Nephron progenitor cell (in vitro differentiated cells): ENCODE data around the gene POLR3A.

Experiments used
- DNase-seq: peaks from one replicate; pipeline ENCODE4 v3.0.0; 2021
- H3K27ac Mint-ChIP-seq: 2 replicates; pipeline ENCODE4 v1.8.0; 2021; ENCODE audit warnings: mild to moderate bottlenecking, moderate library complexity, mixed read lengths
- H3K27me3 Mint-ChIP-seq: 2 replicates; pipeline ENCODE4 v1.8.0; 2021; ENCODE audit warnings: mild to moderate bottlenecking, low read depth, mixed read lengths; ENCODE audit not compliant: poor library complexity
- H3K36me3 Mint-ChIP-seq: 2 replicates; pipeline ENCODE4 v1.8.0; 2021; ENCODE audit warnings: low read depth, mixed read lengths
- H3K4me1 Mint-ChIP-seq: 2 replicates; pipeline ENCODE4 v1.8.0; 2021; ENCODE audit warnings: mixed read lengths
- H3K4me3 Mint-ChIP-seq: 2 replicates; pipeline ENCODE4 v1.8.0; 2021; ENCODE audit warnings: mild to moderate bottlenecking, moderate library complexity, mixed read lengths
- H3K9me3 Mint-ChIP-seq: 2 replicates; pipeline ENCODE4 v1.8.0; 2021; ENCODE audit warnings: mild to moderate bottlenecking, moderate library complexity, mixed read lengths
- TF ChIP-seq, protein P1 (sequence below): fragments of 200-600 bp; sonication (generic); IDR thresholded peaks from 2 replicates; pipeline ENCODE4 v1.5.0; 2021; ENCODE audit warnings: antibody characterized with exemption

Gene POLR3A

DNA sequence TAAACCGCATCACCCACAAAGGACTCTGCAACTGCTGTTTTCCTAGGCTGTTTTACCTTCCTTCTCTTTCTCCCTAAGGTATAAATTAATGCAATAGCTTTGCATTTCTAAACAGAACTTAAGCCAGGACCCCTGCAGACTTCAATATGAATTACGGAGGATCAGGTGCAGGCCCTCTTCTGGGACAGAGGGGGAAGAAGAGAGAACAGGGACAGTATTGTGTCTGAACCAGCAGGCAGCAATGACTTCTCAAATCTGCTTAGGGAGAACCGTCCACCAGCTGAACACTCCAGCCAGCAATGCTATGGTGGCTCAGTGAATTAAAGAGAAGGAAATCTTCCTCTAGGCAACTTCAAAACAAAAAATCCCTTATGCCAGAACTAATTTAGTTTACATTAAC is 35.7 kb downstream of the POLR3A start:
- no peaks in the 10 kb centered on the region for H3K27me3 Mint-ChIP-seq
- TF ChIP-seq, protein P1, sequence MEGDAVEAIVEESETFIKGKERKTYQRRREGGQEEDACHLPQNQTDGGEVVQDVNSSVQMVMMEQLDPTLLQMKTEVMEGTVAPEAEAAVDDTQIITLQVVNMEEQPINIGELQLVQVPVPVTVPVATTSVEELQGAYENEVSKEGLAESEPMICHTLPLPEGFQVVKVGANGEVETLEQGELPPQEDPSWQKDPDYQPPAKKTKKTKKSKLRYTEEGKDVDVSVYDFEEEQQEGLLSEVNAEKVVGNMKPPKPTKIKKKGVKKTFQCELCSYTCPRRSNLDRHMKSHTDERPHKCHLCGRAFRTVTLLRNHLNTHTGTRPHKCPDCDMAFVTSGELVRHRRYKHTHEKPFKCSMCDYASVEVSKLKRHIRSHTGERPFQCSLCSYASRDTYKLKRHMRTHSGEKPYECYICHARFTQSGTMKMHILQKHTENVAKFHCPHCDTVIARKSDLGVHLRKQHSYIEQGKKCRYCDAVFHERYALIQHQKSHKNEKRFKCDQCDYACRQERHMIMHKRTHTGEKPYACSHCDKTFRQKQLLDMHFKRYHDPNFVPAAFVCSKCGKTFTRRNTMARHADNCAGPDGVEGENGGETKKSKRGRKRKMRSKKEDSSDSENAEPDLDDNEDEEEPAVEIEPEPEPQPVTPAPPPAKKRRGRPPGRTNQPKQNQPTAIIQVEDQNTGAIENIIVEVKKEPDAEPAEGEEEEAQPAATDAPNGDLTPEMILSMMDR, result no peak
- DNase-seq, result no peak
- no peaks in the 10 kb centered on the region for H3K9me3 Mint-ChIP-seq
- H3K36me3 Mint-ChIP-seq, result peaks cover 84% of the 10 kb centered on the region
- H3K4me1 Mint-ChIP-seq, result no peaks in the 10 kb centered on the region
- no peak overlapping the region for H3K27ac Mint-ChIP-seq
- no peak overlapping the region for H3K4me3 Mint-ChIP-seq

DNA sequence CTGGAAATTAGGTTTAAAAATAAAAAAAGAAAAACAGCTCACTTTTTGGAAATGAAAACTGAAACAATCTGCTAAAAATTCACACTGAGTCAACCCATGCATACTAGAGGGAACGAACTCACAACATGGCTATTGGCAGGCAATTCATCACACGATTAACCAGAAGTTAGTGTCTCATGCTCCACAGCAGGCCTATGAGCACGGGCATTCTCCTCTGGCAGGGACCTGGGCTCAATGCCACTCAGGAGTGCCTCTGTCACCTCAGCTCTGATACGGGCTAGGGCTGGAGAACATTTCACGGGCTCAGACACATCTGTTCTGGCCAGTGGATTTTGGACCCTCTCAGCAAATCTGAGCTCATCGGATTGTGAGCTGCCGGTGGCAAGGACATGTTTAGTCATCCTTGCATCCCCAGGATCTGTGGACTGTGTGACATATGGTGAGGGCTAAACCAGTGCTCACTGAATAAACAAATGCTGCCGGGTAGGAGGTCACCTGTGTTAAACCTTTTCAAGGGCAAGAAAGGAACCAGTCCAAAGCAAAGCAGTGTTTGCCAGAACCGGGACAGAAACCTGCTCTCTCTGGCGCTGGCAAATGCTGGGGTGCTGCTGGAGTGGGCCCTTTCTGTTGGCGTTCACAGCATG is 40.1 kb downstream of the POLR3A start:
- H3K27ac Mint-ChIP-seq, result no peak overlapping the region

DNA sequence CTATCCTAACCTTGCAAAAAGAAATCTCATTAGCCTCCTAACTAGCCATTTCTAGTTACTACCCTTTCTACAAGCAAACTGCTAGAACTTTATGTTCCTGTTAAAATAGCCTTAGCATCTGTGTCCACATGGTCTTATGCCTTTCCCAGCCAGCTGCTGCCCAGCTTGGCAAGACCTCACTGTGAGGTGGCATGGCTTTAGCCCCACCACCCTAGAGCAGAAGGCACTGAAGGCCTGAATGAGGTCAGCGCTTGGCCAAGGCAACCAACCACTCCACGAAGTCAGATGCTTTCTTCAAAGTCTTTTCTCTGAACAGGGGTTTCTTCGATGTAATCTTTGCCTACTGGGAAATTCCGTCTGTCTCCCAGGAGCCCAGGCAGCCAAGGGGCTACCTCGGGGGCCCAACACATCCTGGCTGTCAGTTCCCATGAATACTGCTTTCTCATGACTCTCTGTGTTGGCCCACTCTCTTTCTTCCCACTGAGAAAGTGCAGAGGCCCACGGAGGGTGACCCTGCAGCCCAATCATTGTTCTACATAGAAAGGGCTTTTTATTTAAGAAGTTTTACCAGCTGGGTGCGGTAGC is 41.6 kb downstream of the POLR3A start:
- DNase-seq, result no peak
- TF ChIP-seq, protein P1, result no peak
- H3K27ac Mint-ChIP-seq, result no peak overlapping the region
- no peak overlapping the region for H3K4me3 Mint-ChIP-seq
- peaks cover 2% of the 10 kb centered on the region for H3K27me3 Mint-ChIP-seq
- H3K9me3 Mint-ChIP-seq, result no peaks in the 10 kb centered on the region
- no peaks in the 10 kb centered on the region for H3K4me1 Mint-ChIP-seq
- peaks cover 78% of the 10 kb centered on the region for H3K36me3 Mint-ChIP-seq

More for the DNA sequence above, 40.1 kb downstream of the POLR3A start:
- Mint-ChIP-seq H3K4me3 (no peak overlapping the region), H3K9me3 (no peaks in the 10 kb centered on the region), H3K36me3 (peaks cover 79% of the 10 kb centered on the region), H3K4me1 (no peaks in the 10 kb centered on the region), H3K27me3 (peaks cover 2% of the 10 kb centered on the region)
- DNase-seq, result no peak
- TF ChIP-seq, protein P1, result no peak

DNA sequence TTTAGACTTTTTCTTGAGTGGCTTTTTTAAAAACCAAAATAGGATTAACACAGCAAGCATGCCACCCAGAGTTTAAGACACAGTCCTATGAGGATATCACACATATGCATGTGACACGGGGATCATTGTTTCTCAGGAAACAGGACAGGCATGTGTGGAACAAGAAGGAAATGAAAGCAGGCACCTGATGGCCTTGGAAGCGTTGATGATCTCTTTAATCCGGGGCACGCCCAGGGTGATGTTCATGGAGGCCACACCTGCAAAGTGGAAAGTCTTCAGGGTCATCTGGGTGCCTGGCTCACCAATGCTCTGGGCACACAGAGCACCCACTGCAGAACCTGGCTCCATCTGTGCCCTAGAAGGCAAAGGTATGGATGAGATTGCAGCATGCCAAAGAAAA is 44.3 kb downstream of the POLR3A start:
- peaks cover 80% of the 10 kb centered on the region for H3K36me3 Mint-ChIP-seq
- no peak overlapping the region for H3K4me3 Mint-ChIP-seq
- H3K27ac Mint-ChIP-seq, result no peak overlapping the region
- no peak for DNase-seq
- TF ChIP-seq, protein P1, result no peak
- no peaks in the 10 kb centered on the region for H3K4me1 Mint-ChIP-seq
- H3K9me3 Mint-ChIP-seq, result no peaks in the 10 kb centered on the region
- H3K27me3 Mint-ChIP-seq, result peaks cover 2% of the 10 kb centered on the region

DNA sequence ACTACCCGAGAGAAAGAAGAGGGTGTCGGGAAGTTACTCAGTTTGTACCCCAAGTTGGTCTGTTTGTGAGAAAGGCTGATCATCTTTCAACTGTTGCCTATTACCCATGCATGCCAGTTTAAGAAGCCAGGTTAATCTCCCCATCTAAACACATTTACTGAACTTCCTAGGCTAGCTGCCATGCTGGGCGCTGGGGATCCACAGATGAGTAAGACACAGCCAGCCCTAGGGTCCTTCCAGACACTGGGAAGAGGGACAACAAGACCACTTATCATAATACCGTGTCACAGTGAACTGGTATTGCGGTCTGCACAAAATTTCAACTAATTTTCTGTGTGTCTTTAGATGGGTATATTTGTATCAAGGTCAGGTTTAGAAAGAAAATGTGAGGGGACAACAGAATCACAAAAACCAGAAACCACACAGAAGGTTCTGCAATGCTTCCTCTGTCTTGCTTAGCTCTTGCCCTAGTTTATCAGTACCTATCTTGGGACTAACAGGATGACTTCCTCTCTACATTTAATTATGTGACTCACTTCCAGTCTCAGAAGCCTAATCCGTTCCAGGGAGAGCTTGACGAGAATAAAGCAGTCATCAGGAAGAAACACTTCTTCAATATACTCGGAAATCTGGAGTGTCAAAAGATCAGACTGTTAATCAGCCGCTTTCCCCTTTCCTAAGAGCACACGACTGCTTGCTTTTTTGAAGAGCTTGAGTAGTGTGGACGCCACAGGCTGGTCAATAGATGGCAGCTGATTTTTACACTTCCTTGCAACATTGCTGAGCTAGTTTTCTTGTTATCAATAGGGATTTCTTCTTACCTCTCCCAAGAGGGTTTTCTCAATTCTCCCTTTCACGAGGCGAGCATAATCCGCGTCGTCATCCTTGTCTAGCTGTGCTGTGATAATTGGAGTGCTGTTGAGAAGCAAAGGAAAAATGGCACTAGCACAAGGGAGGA is 45.7 kb downstream of the POLR3A start:
- Mint-ChIP-seq H3K4me3 (no peak overlapping the region), H3K27ac (peak overlapping the region; percentile 61), H3K4me1 (no peaks in the 10 kb centered on the region), H3K9me3 (no peaks in the 10 kb centered on the region), H3K27me3 (peaks cover 5% of the 10 kb centered on the region), H3K36me3 (peaks cover 74% of the 10 kb centered on the region)
- TF ChIP-seq, protein P1, result no peak
- no peak for DNase-seq
